Psoas muscle (tissue), 8 donors: ENCODE results near the gene DNASE1L2. TPM values are rescaled to one million over a fixed set of nuclear protein-coding genes. Genes with fewer than 3 reads are reported as not detected.
"Not testable (repeated sequence)": the region's sequence is repeated elsewhere in the genome, so short reads cannot be mapped to it uniquely, and the experiment has no call there.

Experiments used
- ATAC-seq, 4 donors: fragments of 200-7000 bp; cut with Tn5 transposase; one replicate each; pipeline ENCODE4 v1.9.1; 2020; ENCODE audit warnings: moderate library complexity in 3 of 4, mild to moderate bottlenecking in 2 of 4
- DNase-seq, 2 donors: peaks; one replicate each; pipeline ENCODE4 v3.0.0-alpha.2; 2020
- H3K27ac ChIP-seq: fragments of 200-600 bp; one replicate; pipeline ENCODE4 v1.8.0; 2022
- H3K27me3 ChIP-seq, 3 donors: fragments of 200-600 bp in 1 of 3; one replicate each; pipeline versions ENCODE4 v1.6.1 to v1.8.0; 2013 to 2022; ENCODE audit warnings: low read length in 2 of 3, mild to moderate bottlenecking in 2 of 3, moderate library complexity in 1 of 3; ENCODE audit not compliant: insufficient read depth in 3 of 3
- H3K36me3 ChIP-seq, 2 donors: fragments of 200-600 bp in 1 of 2; one replicate each; pipeline versions ENCODE4 v1.6.1 to v1.8.0; 2013 to 2022; ENCODE audit warnings: low read depth in 1 of 2, mild to moderate bottlenecking in 1 of 2, moderate library complexity in 1 of 2; ENCODE audit not compliant: insufficient read depth in 1 of 2
- H3K4me1 ChIP-seq: fragments of 200-600 bp; one replicate; pipeline ENCODE4 v1.8.0; 2022
- H3K4me3 ChIP-seq: fragments of 200-600 bp; one replicate; pipeline ENCODE4 v1.8.0; 2022; ENCODE audit warnings: mild to moderate bottlenecking
- H3K9me3 ChIP-seq: fragments of 200-600 bp; one replicate; pipeline ENCODE4 v1.8.0; 2022
- CTCF ChIP-seq: fragments of 200-600 bp; IDR thresholded peaks from one replicate; pipeline ENCODE4 v1.8.0; 2022; ENCODE audit warnings: antibody characterized with exemption
- WGBS, 3 donors: extraction: QIAGEN DNeasy Blood & Tissue Kit; methylation state at CpG; one replicate each; pipeline versions ENCODE4 v1.1.6 to v1.1.7; 2013; 5-methylcytosine and 5-hydroxymethylcytosine counted together
- intact Hi-C, 2 donors: fragments of 100-400 bp; cut with DNase I; formaldehyde crosslinking; loops; one replicate each; pipeline versions ENCODE4 v1.11.0 to v1.14.2; 2022
- polyA plus RNA-seq, 3 donors: library from polyadenylated mRNA; stranded (reverse); fragments of 200-250 nt; gene quantifications; one replicate each; pipeline ENCODE4 v1.2.3, GENCODE V29; 2013
- total RNA-seq, 4 donors: library from RNA; stranded (reverse); fragmentation: NEBNext Ultra II Directional in 2 of 4; extraction: Animal tissue kit (Norgen Biotek cat#: 25700) in 2 of 4; gene quantifications; one replicate each; pipeline versions ENCODE4 v1.2.1 to v1.2.4, GENCODE V29; 2021 to 2023
- donor health status: healthy with polysubstance abuse.
- donor health status: DM: no; HTN: no; CAD: no; lungs with moderate emphysema.
- donor health status: Bipolar disorder and iron deficiency.
- donor health status: healthy.
- donor health status: DM: yes; HTN: yes; CAD: no.
- donor health status: DM: no; HTN: no; CAD: no.
- donor health status: DM: no; HTN: no; CAD: no.
- donor health status: DM: yes; HTN: yes; CAD: no.

Gene DNASE1L2
- total and polyA plus RNA-seq, 7 donors = 0.17 to 1.2 (median 0.34) TPM

- 84 to 85% (median 84%) methylated on average over 12 of the region's 12 CpGs for WGBS, 3 donors
- Histone ChIP-seq H3K4me3 (no peak overlapping the region), H3K27ac (no peak overlapping the region)
Measured at GRCh38 chr16:2256531-2257140, 20.4 kb downstream of the DNASE1L2 start.

GRCh38 chr16:2257726-2258125 is 21.5 kb downstream of the DNASE1L2 start:
- intact Hi-C loops = no loop called here
- no peak for ATAC-seq
- WGBS, 3 donors = 88 to 94% (median 89%) methylated on average over 6 of the region's 6 CpGs
- no peak overlapping the region for H3K4me3 ChIP-seq
- no peak for TF ChIP-seq CTCF
- no peak for DNase-seq
- peaks cover 10 to 100% of the 10 kb centered on the region in 2 donors for H3K36me3 ChIP-seq
- H3K27me3 ChIP-seq = no peaks in the 10 kb centered on the region
- no peak overlapping the region for H3K27ac ChIP-seq
- H3K9me3 ChIP-seq = no peaks in the 10 kb centered on the region
- H3K4me1 ChIP-seq = no peaks in the 10 kb centered on the region

More at GRCh38 chr16:2256531-2257140, 20.4 kb downstream of the DNASE1L2 start:
- no peak for TF ChIP-seq CTCF
- Histone ChIP-seq H3K36me3 (peaks cover 10 to 94% of the 10 kb centered on the region in 2 donors), H3K9me3 (no peaks in the 10 kb centered on the region), H3K27me3 (no peaks in the 10 kb centered on the region), H3K4me1 (peaks cover 8% of the 10 kb centered on the region)
- ATAC-seq (no peak), DNase-seq (peak in 1 of 2 donors; percentile 31)
- intact Hi-C loops = no loop called here

GRCh38 chr16:2258530-2258929 is 22.3 kb downstream of the DNASE1L2 start:
- H3K27me3 ChIP-seq, H3K9me3 ChIP-seq, H3K27ac ChIP-seq, intact Hi-C loops, H3K4me1 ChIP-seq, H3K4me3 ChIP-seq, ATAC-seq: not testable (repeated sequence)
- peaks cover 10 to 100% of the 10 kb centered on the region in 2 donors for H3K36me3 ChIP-seq
- 93 to 96% (median 94%) methylated on average over 7 of the region's 7 CpGs for WGBS, 3 donors
- DNase-seq = peak in 1 of 2 donors; percentile 3

DNA sequence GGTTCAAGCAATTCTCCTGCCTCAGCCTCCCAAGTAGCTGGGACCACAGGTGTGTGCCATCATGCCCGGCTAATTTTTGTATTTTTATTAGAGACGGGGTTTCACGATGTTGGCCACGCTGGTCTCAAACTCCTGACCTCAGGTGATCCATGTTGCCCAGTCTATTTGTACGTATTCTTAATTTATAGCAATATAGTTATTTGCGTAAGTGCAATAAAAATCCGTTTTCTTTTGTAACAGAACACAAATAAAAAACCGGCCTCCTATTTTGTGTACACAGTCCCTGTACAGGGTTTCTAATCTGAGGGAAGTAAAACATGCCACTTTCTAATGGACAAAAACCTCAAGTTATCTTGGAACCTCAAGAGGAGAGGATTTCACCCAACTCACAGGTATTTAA is 24.0 kb downstream of the DNASE1L2 start:
- no peak for TF ChIP-seq CTCF
- 95 to 97% (median 96%) methylated on average over 8 of the region's 8 CpGs for WGBS, 3 donors
- Histone ChIP-seq H3K9me3 (no peaks in the 10 kb centered on the region), H3K4me1 (peaks cover 4% of the 10 kb centered on the region), H3K27ac (no peak overlapping the region), H3K4me3 (no peak overlapping the region), H3K27me3 (no peaks in the 10 kb centered on the region), H3K36me3 (peaks cover 17 to 96% of the 10 kb centered on the region in 2 donors)
- no peak for ATAC-seq
- DNase-seq = no peak
- intact Hi-C loops = no loop called here

- 81 to 84% (median 82%) methylated on average over 14 of the region's 14 CpGs for WGBS, 3 donors
Measured at GRCh38 chr16:2263026-2263425, 26.8 kb downstream of the DNASE1L2 start.

GRCh38 chr16:2266887-2267286 is 30.6 kb downstream of the DNASE1L2 start:
- Histone ChIP-seq H3K4me1 (peaks cover 28% of the 10 kb centered on the region), H3K36me3 (peaks cover 9 to 37% of the 10 kb centered on the region in 2 donors), H3K4me3 (peak overlapping the region; percentile 73), H3K27ac (peak overlapping the region; percentile 97)
- not testable (repeated sequence) for H3K9me3 ChIP-seq, ATAC-seq, H3K27me3 ChIP-seq, DNase-seq
- WGBS, 3 donors = 3 to 5% (median 4%) methylated on average over 6 to 12 of the region's 12 CpGs
- intact Hi-C loops = loop anchor here in 1 of 2 donors (5.0 kb wide), 1 partner anchor 70 kb away; no protein-coding TSS in a partner anchor

More at GRCh38 chr16:2263026-2263425, 26.8 kb downstream of the DNASE1L2 start:
- ATAC-seq, DNase-seq, H3K4me3 ChIP-seq, H3K27me3 ChIP-seq, H3K9me3 ChIP-seq, H3K27ac ChIP-seq, intact Hi-C loops: not testable (repeated sequence)
- H3K36me3 ChIP-seq = peaks cover 13 to 75% of the 10 kb centered on the region in 2 donors
- H3K4me1 ChIP-seq = peaks cover 18% of the 10 kb centered on the region

DNA sequence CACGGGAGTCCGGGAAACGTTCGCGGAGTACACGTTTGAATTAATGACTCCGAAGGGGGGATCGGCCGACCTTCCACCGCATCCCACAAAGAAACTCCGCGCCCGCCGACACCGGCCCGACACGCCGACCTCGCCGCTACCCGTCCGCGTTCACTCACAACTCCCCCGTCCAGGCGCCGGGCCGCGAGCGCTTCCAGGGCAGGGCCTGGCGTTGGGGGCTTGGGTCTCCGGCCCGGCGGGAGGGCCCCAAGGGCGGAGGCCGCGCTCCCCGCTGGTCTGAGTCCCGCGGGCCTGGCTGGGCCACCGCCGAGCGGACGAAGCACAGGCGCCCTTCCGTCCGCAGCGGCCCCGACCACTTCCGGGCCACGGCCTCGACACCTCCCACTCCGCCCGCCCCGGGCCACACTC is 31.3 kb downstream of the DNASE1L2 start:
- H3K4me3 ChIP-seq = peak overlapping the region; percentile 73
- H3K27ac ChIP-seq = peak overlapping the region; percentile 97
- peaks cover 9 to 30% of the 10 kb centered on the region in 2 donors for H3K36me3 ChIP-seq
- intact Hi-C loops = loop anchor here in 1 of 2 donors (5.0 kb wide), 1 partner anchor 70 kb away; no protein-coding TSS in a partner anchor
- not testable (repeated sequence) for DNase-seq, H3K27me3 ChIP-seq, H3K9me3 ChIP-seq
- peaks cover 28% of the 10 kb centered on the region for H3K4me1 ChIP-seq
- ATAC-seq = peak; percentile 82 to 89 (median 86)
- WGBS, 3 donors = 0 to 1% (median 1%) methylated on average over 30 to 54 of the region's 54 CpGs
